ENCODE results near the gene MYO7B.

GRCh38 chr2:127673291-127674069 is 138.0 kb downstream of the MYO7B start:
- TF ChIP-seq CTCF (IDR thresholded peaks at IDR 0.05) (no peak), EZH2 (IDR thresholded peaks at IDR 0.05; ENCODE audit: borderline replicate concordance, insufficient read depth, low read depth, low read length, poor library complexity, severe bottlenecking) (no peak)

All from B cell (primary cell).